ENCODE measurements around the gene IDE. TPM values are rescaled to one million over a fixed set of nuclear protein-coding genes. Genes with fewer than 3 reads are reported as not detected.
"Not testable (repeated sequence)": the region's sequence is repeated elsewhere in the genome, so short reads cannot be mapped to it uniquely, and the experiment has no call there.

IDE gene
- total RNA-seq, 1 donor from 2014 or later = 41.6 TPM

DNA sequence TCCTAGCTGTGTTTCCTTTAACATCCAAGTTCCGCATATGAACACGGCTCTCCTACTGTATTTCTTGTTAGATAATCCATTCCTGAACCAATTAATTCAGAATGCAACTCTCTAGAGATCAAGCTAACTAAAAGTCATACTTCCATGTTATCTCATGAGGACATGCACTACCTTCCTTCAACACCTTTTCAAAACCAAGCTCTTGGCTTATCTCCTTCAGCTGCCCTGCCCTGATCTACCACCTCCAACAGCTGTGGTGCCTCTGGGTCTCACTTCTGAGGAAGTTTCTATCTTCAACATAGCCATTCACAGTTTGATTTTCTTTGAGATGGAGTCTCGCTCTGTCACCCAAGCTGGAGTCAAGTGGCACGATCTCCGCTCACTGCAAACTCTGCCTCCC, 109.5 kb downstream of the IDE start:
- peaks cover 23% of the 10 kb centered on the region for H3K36me3 Mint-ChIP-seq (ENCODE audit: low read depth, unreplicated experiment)
- H3K4me1 Mint-ChIP-seq (ENCODE audit: unreplicated experiment) = no peaks in the 10 kb centered on the region
- H3K4me3 Mint-ChIP-seq (ENCODE audit: unreplicated experiment) = no peak overlapping the region
- H3K27me3 Mint-ChIP-seq (ENCODE audit: unreplicated experiment) = peaks cover 1% of the 10 kb centered on the region
- no peak overlapping the region for H3K27ac Mint-ChIP-seq (ENCODE audit: unreplicated experiment)
- TF ChIP-seq, protein P1, sequence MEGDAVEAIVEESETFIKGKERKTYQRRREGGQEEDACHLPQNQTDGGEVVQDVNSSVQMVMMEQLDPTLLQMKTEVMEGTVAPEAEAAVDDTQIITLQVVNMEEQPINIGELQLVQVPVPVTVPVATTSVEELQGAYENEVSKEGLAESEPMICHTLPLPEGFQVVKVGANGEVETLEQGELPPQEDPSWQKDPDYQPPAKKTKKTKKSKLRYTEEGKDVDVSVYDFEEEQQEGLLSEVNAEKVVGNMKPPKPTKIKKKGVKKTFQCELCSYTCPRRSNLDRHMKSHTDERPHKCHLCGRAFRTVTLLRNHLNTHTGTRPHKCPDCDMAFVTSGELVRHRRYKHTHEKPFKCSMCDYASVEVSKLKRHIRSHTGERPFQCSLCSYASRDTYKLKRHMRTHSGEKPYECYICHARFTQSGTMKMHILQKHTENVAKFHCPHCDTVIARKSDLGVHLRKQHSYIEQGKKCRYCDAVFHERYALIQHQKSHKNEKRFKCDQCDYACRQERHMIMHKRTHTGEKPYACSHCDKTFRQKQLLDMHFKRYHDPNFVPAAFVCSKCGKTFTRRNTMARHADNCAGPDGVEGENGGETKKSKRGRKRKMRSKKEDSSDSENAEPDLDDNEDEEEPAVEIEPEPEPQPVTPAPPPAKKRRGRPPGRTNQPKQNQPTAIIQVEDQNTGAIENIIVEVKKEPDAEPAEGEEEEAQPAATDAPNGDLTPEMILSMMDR (IDR thresholded peaks at IDR 0.05; ENCODE audit: unreplicated experiment) = no peak
- DNase-seq (ENCODE audit: low spot score) = no peak
- no peaks in the 10 kb centered on the region for H3K9me3 Mint-ChIP-seq (ENCODE audit: unreplicated experiment)

DNA sequence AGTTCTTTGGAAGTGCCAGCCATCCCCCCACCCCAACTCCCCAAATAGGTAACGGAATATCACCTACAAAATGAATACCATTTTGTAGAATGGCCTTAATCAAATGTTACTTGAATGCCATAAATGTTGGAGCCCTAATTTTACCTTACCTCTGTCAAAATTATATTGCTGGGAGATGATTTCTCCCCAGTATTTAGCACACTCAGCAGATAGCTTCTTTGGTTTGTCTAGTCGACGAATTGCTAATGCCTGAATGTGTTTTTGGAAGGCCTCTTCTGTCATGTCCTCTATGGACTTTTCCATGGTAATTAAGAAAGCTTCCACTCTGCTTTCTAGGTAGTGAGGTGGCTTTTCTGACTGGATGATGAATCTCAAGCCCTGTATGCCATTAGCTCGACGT, 110.3 kb downstream of the IDE start:
- H3K27me3 Mint-ChIP-seq (ENCODE audit: unreplicated experiment) = no peaks in the 10 kb centered on the region
- H3K36me3 Mint-ChIP-seq (ENCODE audit: low read depth, unreplicated experiment) = peaks cover 18% of the 10 kb centered on the region
- TF ChIP-seq, protein P1 (IDR thresholded peaks at IDR 0.05; ENCODE audit: unreplicated experiment) = no peak
- H3K9me3 Mint-ChIP-seq (ENCODE audit: unreplicated experiment) = no peaks in the 10 kb centered on the region
- no peak for DNase-seq (ENCODE audit: low spot score)
- H3K4me1 Mint-ChIP-seq (ENCODE audit: unreplicated experiment) = no peaks in the 10 kb centered on the region
- H3K4me3 Mint-ChIP-seq (ENCODE audit: unreplicated experiment) = no peak overlapping the region
- H3K27ac Mint-ChIP-seq (ENCODE audit: unreplicated experiment) = no peak overlapping the region

DNA sequence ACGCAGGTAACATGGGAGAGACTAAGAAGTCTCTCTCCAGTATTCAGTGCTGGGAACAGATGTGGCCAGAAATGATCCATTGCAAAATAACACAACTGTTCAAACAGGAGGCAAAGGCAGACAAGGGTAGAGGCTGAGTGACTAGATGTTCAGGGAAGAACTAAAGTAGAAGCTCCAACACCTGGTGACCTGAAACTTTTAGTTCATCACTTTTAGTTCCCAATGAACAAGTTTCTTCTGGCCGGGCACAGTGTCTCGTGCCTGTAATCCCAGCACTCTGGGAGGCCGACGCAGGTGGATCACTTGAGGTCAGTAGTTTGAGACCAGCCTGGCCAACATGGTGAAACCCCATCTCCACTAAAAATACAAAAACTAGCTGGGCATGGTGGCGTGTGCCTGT, 118.9 kb downstream of the IDE start:
- H3K4me1 Mint-ChIP-seq (ENCODE audit: unreplicated experiment); H3K27ac Mint-ChIP-seq (ENCODE audit: unreplicated experiment): not testable (repeated sequence)
- peaks cover 11% of the 10 kb centered on the region for H3K36me3 Mint-ChIP-seq (ENCODE audit: low read depth, unreplicated experiment)

DNA sequence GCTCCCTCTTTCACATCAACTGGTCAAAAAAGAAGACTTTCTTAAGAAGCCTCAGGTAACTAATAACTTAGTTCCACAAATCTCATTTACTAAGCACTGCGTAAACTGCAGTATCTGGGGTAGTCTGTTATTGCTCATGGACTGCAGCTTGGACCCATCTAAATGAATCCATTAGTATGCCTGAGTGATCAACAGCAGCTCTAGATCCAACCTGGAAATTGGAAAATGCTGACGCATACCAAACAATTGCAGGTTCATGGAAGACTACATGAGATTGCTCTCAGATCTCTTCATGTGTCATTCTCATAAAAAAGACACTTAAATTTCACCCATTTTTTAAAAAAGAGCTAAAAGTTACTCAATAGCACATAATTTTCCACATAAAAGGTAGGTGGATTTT, 121.6 kb downstream of the IDE start:
- peaks cover 7% of the 10 kb centered on the region for H3K36me3 Mint-ChIP-seq (ENCODE audit: low read depth, unreplicated experiment)
- H3K9me3 Mint-ChIP-seq (ENCODE audit: unreplicated experiment) = no peaks in the 10 kb centered on the region
- H3K27ac Mint-ChIP-seq (ENCODE audit: unreplicated experiment) = no peak overlapping the region
- no peaks in the 10 kb centered on the region for H3K27me3 Mint-ChIP-seq (ENCODE audit: unreplicated experiment)
- DNase-seq (ENCODE audit: low spot score) = no peak
- peaks cover 3% of the 10 kb centered on the region for H3K4me1 Mint-ChIP-seq (ENCODE audit: unreplicated experiment)
- no peak overlapping the region for H3K4me3 Mint-ChIP-seq (ENCODE audit: unreplicated experiment)
- TF ChIP-seq, protein P1 (IDR thresholded peaks at IDR 0.05; ENCODE audit: unreplicated experiment) = no peak

More for the DNA sequence above, 118.9 kb downstream of the IDE start:
- H3K4me3 Mint-ChIP-seq (ENCODE audit: unreplicated experiment); DNase-seq (ENCODE audit: low spot score); H3K27me3 Mint-ChIP-seq (ENCODE audit: unreplicated experiment); H3K9me3 Mint-ChIP-seq (ENCODE audit: unreplicated experiment): not testable (repeated sequence)

DNA sequence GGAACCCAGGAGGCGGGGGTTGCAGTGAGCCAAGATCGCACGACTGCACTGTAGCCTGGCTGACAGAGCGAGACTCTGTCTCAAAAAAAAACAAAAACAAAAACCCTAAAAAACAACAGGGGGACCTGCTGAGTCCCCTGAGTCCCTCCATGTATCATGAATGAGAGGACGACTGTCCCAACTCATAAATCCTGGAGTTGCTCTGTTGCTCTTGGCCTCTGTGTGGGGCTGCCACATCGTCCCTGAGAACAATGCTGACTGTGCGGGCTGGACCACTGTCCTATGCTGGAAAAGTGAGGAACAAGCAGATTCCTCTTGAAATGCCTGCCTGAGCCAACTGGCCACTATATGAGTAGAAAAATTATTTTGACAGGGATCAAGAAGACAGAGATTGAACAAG, 122.5 kb downstream of the IDE start:
- TF ChIP-seq, protein P1 (IDR thresholded peaks at IDR 0.05; ENCODE audit: unreplicated experiment) = no peak
- Mint-ChIP-seq H3K36me3 (ENCODE audit: low read depth, unreplicated experiment) (peaks cover 7% of the 10 kb centered on the region), H3K27me3 (ENCODE audit: unreplicated experiment) (no peaks in the 10 kb centered on the region), H3K9me3 (ENCODE audit: unreplicated experiment) (no peaks in the 10 kb centered on the region), H3K4me1 (ENCODE audit: unreplicated experiment) (peaks cover 3% of the 10 kb centered on the region), H3K27ac (ENCODE audit: unreplicated experiment) (no peak overlapping the region), H3K4me3 (ENCODE audit: unreplicated experiment) (no peak overlapping the region)
- no peak for DNase-seq (ENCODE audit: low spot score)

DNA sequence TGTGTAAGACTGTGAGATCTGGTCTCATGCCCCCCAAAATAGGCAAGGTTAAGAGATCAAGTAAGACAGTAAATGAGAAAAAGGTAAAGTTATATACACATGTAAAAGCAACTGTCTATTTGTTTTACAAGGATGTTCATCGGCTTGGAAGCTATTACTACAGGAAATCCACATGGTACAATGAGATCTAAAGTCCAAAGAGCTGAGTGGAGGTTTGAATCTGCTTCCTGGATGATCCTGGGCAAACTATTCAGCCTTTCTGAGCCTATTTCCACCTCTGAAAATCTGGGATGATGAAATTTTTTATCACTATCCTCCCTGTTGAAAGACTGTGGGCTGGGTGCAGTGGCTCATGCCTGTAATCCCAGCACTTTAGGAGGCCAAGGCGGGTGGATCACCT, 123.0 kb downstream of the IDE start:
- Mint-ChIP-seq H3K36me3 (ENCODE audit: low read depth, unreplicated experiment) (peaks cover 7% of the 10 kb centered on the region), H3K4me3 (ENCODE audit: unreplicated experiment) (no peak overlapping the region), H3K4me1 (ENCODE audit: unreplicated experiment) (peaks cover 3% of the 10 kb centered on the region), H3K9me3 (ENCODE audit: unreplicated experiment) (no peaks in the 10 kb centered on the region), H3K27ac (ENCODE audit: unreplicated experiment) (no peak overlapping the region), H3K27me3 (ENCODE audit: unreplicated experiment) (no peaks in the 10 kb centered on the region)
- no peak for DNase-seq (ENCODE audit: low spot score)
- TF ChIP-seq, protein P1 (IDR thresholded peaks at IDR 0.05; ENCODE audit: unreplicated experiment) = no peak
